ENCODE data around the gene CRNN.

GRCh38 chr1:152388889-152389288 is 25.2 kb downstream of the CRNN start:
- TF ChIP-seq USF1 (IDR thresholded peaks at IDR 0.05) = no peak
- TF ChIP-seq YY1 (IDR thresholded peaks at IDR 0.05; ENCODE audit: low read depth) = no peak
- no peak for TF ChIP-seq TCF12 (IDR thresholded peaks at IDR 0.05; ENCODE audit: low read depth)
- no peak for TF ChIP-seq FOXM1 (IDR thresholded peaks at IDR 0.05; ENCODE audit: borderline replicate concordance, low read depth)
- no peak for TF ChIP-seq TAF1 (IDR thresholded peaks at IDR 0.05; ENCODE audit: low read depth)
- no peak for TF ChIP-seq NFIC (IDR thresholded peaks at IDR 0.05)
- no peak for TF ChIP-seq EGR1 (IDR thresholded peaks at IDR 0.05)
- TF ChIP-seq EP300 (IDR thresholded peaks at IDR 0.05; ENCODE audit: borderline replicate concordance) = no peak
- TF ChIP-seq CREB1 (IDR thresholded peaks at IDR 0.05; ENCODE audit: low read depth) = no peak
- TF ChIP-seq RAD21 (IDR thresholded peaks at IDR 0.05; ENCODE audit: low read depth) = no peak
- no peak for TF ChIP-seq TEAD4 (IDR thresholded peaks at IDR 0.05)
- no peak for TF ChIP-seq REST (IDR thresholded peaks at IDR 0.05; ENCODE audit: low read depth)
- TF ChIP-seq MAX (IDR thresholded peaks at IDR 0.05) = no peak
- TF ChIP-seq CEBPB (IDR thresholded peaks at IDR 0.05) = no peak; the same call in 1 of the 2 replicates

Data from Ishikawa (cell line).